Measurements from ENCODE around the gene SHB.

The SHB gene

DNA sequence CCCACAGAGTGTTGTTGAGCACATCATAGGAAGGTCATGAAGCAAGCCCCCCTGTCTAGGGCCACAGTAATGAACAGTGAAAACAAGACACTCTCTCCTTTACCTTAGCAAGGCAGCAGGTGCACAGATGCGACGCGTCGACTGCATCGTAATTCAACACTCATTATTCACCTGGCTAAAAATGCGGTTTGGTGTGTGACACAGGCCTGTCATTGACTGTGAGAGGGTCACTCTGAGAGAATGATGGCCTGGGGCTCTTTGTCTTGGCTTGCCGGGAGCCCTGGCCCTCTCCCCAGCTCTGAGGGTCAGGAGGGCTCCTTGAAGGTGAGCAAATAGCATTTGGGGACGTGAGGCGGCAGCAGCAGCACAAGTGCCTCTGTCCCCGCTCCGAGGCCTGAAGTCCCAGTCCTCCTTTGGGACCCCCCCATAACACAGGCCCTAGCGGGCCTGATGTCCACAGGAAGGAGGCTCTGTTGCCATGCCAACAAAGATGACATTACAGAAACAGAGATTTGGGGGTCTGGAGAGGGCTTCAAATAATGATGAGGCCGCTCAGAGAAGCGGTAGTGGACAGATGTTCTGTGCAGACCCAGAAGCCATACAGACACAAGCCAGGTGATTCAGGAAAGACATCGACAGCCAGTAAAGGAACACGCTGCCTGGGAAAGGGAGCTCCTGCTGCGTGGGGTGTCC, 46.7 kb downstream of the SHB start:
- DNase-seq: no peak

DNA sequence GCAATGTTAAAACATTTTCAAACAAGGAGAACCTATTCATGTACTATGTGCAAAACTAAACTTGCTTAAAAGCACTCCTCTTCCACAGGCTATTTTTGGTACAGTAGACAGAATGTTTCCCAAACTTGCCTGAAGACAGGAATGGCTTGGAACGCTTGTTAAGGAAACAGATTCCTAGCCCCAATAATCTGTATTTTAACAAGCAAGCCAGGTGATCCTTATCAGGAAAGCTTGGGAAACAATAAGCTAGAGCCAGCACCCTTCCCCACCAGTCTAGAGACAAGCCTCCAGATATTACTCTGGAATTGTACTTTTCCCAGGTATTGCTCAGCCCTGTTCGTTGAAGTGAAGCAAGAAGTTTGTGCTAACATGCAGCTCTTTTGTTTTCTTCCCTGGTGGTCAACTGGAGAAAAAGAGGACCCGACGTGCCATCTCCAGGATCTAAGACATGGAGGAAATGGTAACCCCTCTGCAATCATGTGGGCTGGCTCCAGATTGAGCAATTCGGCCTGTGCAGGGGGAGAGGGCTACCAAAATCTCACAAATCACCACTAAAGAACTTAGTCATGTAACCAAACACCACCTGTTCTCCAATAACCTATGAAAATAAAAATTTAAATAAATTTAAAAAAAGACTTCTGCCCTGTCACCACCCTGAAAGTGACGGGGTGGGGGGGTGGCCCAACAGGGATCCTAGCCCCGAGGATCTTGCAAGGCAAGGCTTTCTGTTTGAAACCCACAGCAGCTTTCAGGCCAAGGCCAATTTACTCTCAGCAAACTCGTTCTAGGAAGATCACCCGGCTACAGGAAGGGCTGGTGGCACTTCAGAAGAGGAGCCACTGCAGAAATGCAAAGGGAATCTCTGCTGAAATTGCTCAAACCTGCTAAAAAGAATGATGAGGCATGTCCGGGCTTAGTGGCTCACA, 48.6 kb downstream of the SHB start:
- DNase-seq: no peak

DNA sequence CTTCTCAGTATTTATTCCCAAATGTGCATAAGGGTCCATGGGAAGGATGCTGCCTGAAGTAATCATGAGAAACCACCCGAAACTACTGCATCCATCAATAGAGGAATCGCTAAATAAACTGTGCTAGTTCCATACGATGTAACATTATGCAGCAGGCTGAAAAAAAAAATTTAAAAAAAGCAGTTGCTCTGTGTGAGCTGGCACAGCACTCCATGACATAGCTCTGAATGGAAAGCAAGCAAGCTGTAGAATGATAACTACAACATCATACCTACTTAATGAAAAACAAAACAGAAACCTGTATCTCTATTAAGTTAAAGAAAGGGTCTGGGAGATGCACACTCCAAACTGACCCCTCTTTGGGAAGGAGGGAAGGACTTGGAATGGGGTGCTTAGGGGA, 49.3 kb downstream of the SHB start:
- DNase-seq: no peak

DNA sequence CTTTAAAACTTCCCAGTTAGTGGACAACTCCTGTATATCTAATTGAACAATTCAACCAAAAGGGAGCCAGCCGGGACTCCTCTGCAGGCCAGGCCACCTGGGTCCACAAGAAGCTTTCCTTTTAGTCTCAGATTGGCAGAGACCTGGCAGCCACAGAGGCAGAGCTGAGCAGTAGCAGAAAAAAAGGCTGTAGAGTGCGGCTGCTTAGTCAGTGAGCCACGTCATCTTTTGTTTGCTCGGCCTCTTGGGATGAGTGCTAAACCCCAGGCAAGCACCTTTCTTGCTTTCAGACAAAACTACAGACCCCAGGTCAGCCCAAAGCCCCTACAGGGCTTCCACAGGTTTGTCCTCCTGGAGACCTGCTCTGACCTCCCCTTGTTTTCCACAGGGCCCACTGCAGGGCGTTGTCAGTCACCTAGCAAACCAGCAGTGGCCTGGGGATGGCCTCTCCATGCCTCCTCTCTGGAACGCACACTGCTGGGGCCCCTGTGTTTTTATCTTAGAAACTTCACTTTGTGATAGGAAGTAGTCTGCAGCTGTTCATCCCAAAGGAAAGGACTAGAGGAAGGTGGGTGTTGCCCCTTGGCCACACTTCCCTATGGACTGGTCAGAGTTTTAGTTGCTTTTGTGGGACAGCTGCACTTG, 49.9 kb downstream of the SHB start:
- DNase-seq: no peak

DNA sequence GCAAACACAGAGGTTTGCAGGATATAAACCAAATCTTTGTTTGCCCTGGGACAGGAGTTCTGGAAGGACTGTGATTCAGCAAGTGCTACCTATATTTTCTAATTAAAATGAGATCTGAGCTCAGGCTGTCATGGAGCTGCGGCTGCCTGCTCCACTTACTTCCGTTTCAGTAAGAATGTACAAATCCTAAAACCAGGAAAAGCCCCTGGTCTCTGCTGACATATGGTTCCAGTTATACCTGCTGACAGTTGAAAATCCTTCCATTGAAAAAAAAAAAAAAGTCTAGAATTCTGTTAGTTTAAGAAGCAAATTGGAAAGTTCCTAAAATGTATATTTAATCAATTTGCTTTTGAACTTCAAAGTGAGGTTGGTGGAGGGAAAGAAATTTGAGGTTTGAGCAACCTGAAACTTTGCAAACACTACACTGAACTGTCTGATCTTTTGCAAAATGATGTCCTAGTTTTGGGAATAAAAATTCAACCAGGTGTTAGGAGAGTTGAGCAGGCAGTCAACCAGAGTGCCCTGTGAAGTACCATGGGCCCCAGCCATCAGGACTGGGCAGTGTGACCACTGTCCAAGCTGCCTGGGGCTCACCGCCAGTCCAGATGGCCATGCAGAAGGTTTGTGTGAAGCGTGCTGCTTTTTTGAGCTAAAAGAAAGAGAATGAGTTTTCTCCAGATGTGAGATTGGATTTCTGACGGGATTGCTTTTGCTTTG, 50.6 kb downstream of the SHB start:
- no peak for DNase-seq

DNA sequence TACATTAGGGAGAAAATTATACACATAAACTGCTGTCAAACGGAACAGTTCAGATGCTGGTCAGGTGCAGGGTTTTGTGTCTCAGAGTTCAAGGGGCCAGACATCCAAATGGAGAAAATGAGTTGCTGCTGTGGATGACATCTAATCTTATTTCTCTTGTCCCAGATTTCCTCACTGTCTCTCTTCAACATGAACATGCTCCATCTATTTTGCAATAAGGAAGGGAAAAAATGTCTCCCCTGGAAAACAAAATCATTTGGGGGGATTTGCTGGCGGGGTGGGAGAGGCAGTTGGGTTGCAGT, 51.2 kb downstream of the SHB start:
- no peak for DNase-seq

DNA sequence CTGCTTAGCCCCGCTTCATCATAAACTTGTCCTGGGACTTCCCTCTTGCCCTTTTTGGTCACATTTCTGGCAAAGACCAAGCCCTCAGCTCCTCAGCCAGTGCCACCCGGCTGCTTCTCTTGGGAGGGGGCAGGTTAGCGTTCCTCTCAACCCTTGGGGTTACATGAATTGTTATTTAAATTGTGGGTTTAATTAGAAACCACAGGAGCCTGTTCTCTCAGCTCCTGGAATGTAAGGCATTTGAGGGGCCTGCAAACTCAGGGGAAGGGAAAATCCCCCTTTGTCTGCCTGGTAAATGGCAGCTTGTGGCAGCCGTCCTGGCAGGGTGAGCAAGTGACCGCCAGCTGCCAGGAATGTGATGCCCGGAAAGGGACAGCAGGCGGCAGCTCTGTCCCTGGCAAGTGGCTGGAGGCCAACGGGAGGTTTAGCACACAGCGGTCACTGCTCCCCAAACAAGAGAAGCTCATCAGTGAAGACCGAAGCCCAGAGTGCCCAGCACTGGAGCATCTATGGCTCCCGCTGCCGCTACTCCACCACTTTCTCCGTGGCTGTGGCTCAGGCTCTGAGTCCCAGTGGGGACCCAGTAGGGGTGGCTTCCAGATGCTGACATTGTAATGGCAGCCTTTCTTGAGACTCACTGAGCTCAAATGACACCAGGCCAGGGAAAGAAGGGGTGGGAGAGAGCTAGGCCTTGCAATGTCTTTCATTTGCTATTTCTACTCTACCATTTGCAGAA, 51.7 kb downstream of the SHB start:
- no peak for DNase-seq

DNA sequence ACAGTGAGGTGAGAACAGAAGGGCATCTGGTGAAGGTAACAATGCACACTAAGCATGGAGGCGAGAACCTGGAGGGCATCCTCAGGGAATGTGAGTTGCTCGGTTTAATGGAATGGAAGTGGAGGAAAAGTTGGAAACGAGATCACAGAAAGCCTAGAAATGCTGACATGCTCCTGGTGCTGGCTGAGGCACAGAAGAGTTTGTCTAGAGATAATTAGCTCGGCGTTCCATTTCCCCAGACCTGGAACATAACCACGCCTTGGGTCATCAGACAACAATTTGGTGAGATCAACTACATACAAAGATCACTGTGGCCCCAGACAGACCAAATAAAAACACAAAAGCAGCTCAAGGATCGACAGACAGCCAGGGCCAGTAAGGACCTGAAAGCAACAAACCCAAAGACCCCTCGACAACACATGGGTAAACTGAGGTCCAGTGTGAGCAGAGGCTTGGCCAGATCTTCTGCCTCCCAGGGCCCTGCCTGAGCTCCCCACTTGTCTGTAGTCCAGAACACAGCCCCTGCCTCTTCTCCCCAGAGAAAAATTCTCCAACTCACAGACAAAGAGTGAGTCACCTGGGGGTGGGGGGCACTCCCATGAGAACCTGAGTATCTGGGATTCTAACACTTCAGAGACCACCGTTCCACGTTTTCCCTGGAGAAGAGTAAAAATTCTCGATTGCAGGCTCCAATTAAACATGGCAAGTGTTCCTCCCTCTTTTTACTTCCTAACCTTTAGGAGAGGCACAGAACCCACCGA, 52.5 kb downstream of the SHB start:
- no peak for DNase-seq

DNA sequence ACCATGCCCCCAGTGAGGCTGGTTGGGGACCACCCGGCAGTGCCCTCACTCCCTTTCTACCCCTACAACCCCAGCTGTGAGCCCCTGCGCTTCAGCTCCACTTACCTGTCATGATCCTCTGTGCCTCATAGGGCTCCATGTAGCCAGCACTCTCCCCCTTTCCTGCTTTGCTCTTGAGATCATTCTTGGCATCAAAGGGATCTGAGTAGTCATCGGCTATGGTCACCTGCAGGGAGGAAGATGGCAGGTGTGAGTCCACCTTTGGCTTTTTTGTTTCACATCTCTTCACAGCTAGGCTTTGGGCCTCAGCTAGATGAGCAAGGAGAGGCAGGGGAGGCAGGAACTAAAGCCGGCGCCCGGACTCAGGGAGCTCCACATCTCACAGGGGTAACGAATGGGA, 53.1 kb downstream of the SHB start:
- no peak for DNase-seq

DNA sequence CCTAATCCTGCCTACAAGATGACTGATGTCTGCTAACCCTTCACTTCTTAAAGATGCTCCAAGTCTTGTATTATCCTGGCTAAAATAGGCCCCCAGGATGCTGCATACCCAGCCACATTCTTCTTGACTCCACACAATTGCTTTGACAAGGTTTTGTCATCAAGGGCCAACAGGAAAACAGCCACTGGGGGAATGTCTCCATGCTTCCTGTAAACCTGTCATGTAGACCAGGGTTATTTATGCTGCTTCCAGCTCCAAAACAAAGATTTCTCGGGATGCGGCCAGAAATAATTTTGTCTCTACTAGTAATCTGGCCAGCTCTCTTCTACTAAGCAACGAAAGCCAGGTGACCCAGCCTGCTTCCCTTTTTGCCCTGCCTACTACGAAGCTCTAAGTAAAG, 53.8 kb downstream of the SHB start:
- no peak for DNase-seq

DNA sequence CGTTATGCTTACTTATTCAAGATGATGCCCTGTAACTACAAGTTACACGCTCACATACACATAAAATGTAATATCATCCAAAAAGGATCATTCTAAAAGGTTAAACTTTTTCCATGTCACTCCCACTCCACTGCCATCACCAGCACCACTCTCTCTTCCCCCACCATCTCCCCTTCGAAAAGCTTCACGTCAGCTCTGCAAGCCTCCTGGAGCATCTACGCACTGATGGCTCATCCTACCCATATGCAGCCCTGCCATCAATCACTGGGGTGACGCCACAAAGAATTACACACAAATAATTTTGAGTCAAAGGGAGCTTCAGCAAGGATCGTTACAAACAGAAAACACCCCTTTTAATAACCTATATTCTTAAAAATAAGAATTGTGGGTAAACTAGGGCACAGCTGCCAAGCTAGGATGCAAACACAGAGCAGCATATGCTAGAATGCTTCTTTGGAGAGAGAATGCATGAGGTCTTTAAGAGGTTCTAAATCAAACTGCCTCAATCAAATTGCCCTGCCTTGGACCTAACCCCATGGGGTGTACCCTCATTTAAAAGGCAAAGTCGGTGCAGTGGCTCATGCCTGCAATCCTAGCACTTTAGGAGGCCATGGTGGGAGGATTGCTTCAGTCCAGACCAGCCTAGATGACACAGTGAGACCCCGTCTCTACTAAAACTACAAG, 56.1 kb downstream of the SHB start:
- no peak for DNase-seq

DNA sequence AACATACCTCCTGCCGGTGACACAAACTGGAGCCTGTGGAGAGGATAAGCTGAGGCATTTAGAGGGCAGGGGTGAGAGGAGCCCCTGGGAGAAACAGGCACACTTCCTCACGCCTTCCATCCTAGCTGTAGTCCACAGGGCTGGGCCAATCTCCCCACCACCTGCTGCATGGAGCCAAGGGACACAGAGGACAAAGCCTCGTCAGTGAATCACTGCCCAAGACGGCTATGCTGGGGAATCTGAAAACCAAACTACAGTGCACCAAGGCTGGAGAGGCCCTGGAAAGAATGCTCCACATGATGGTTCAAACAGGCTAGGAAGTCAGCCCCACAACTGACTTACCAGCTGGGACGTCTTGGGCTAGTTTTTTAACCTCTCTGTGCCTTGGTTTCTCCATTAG, 57.0 kb downstream of the SHB start:
- DNase-seq: no peak

DNA sequence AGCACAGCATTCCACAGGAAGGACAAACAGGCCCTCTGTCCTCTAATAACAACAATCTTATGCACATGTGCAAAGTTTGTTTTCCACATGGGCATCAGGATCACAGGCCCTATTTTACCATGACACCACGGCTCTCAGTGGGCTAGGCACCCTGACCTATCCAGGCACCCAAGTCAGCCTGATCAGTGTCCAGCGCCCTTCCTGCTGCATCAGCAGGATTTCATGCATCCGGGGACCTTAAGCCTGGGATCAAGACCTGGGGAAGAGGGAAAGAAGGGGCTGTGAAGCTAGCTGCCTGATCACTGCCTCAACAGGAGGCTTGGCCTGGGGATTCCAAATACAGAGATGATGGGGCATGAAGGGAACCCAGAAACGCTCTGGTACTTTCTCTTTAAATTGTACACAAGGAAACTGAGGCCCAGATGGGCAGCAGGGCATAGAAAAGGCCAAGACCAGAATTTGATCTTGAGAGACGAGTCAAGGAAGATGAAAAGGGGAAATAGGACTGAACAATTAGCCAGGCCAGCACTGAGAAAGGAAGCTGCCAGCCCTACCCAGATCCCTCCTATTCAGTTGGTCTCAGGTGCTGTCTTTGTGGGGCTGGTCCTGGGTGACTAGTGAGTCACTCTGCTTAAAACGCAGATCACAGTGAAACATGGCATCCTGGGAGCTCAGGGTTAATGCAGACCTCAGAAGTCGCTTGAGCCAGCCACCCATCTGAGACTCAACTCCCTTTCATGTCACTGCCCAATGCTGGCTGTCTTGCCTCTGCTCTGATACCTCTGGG, 57.9 kb downstream of the SHB start:
- DNase-seq: no peak

DNA sequence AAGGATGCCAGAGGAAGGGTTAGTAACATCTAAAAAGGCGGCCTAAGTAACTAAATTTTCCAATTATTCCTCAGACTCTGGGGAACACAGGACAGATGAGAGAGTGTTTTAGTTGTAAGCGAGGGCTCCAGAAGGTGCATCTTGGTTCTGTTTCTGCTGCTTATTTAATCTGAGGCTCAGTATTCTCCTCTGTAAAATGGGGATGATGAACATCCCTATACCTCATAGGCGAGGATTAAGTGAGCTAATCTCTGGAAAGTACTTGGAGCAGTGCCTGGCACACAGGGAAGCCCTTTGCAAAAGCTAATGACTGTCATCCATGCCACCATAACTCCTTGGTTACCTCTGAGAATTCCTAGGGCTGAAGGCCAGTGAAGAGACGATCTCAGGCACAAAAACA, 59.0 kb downstream of the SHB start:
- DNase-seq: no peak

DNA sequence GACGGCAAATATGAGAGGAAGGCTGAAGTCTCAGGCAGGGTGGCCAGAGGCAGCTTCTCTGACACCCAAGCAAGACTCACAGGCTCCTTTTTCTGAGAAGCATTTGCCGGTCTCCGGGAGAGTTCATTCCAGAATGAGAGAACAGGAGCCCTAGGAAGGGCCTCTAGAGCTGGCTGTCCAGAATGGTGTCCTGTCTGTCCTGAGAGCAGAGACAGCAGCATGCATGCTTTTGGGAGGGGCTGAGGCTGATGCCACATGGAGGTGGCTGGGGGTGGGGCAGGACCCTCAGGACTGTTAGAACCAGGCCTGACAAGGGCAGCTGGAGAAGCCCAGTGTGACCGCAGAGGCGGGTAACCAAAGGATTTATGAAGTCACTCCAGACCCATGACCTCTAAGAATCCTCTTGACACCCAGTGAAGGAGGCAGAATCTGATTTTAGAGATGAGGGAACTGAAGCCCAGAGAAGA, 60.0 kb downstream of the SHB start:
- DNase-seq: no peak

DNA sequence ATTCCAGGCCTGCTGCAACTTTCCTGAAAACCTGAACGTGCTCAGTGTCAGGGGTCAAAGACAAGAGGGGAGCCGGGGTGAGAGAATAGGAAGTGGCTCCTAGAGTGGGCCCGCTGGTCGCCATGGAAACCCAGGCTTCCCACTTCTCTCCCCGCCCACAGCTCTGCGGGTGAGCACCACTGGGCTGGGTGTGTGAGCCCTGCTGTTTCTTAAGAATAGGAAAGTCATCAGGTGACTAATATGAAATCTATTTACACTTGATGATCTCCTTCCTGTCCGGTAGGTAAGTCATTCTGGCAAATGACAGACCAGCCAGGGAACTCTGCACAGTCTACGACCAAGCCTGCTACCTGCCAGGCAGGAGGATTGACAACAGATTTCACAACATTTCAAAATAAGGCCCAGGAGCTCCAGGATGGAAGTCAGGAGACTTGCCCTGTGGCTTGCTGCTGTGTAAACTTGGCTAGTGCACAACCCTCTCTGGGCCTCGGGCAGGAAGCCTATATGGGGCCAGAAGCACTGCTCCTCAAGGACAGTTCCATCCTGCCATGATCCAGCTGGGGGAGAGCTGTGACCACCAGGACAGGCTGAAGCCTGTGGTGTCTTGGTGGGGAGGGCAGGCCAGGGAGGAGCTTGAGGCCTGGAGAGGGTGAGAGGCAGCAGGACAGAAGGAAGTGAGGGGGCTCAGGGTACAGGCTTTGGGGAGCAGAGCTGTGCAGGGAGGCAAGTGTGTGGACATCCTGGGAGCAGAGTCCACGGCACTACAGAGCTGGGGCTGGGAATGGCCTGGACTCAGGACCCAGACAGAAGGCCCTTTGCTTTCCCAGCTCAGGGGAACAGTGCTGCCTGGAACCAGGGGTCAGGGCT, 60.6 kb downstream of the SHB start:
- no peak for DNase-seq

DNA sequence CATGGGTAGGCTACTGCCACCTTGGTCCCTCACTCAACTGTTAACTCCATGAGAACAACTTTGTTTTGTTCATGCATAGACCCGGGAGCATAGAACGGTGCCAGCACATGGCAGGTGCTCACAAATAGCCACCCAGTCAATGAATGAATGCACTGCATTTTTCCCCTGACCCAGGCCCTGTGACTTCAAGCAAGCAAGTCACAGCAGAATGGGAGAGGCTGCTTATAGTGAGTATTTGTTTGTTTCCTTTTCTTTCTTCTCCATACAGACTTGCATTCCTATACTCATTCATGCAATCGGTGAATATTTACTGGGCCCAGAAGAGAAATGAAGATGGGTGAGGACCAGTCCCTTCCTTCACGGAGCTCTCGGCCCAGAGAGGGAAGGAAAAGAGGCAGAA, 62.0 kb downstream of the SHB start:
- DNase-seq: no peak

DNA sequence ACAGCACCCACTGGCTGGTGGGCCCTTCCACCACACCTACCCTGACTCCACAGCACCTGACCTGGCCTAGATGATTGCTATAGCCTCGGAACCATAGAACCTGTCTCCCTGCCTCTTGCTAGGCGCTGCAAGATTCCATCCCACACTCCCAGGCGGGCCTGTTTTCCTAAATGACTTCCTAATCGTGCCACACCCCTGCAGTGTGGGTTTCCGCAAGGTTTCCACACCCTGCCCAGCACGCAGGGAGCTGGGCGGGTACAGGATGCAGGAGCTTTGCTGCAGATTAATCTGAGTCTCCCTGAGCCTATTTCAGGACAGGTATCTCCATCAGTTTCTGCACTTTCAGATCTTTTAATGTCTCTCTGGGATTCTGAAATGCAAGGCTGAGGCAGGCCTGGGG, 62.9 kb downstream of the SHB start:
- DNase-seq: no peak

DNA sequence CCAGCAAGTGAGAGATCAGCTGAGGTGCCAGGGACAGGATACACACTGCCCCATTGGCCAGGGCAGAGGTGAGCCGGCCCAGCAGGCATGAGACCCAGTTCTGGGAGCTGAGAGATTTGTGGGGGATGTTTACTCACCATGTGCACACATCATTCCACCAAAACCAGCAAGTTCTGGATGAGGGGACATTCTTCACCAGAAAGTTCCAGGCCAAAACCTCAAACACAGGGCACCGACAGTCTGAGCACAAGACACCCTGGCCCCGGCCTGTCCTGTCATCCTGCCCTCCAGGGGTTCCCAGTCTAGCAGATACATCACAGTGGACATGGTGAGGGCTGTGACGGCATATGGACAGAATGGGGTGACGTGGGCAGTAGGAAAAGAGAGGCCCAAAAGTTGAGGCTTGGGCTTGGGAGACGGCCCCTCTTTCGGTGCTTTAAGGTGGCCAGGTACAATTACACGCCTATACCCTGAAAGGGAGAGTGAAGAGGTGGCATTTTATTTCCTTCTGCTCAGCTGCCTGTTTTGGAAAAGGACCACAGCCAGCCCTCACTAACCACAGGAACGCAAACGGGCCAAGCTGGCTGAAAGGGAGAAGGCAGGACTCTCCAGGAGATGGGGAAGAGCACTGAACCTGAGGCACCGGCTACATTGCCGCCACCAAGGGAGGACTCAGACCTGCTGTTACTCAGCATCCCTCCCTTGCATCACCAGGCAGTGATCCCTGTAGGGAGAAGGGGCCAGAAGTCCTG, 64.0 kb downstream of the SHB start:
- DNase-seq: no peak

Measured in NCI-H1048 (cell line).